Fibroblast of the aortic adventitia (primary cell): ENCODE measurements around the gene KCNA5. TPM values are rescaled to one million over a fixed set of nuclear protein-coding genes. Genes with fewer than 3 reads are reported as not detected.

Experiments
- DNase-seq: peaks from one replicate; pipeline ENCODE4 v3.0.0-alpha.2; 2010; ENCODE audit warnings: low read depth
- H3K4me3 ChIP-seq: 2 replicates; pipeline ENCODE4 v1.5.1; 2011; ENCODE audit warnings: low read depth, mild to moderate bottlenecking, control low read depth, low read length, moderate library complexity
- total RNA-seq: library from RNA; depleted of rRNA; stranded (reverse); fragments of >200 nt; gene quantifications from 2 replicates; pipeline ENCODE4 v1.2.3, GENCODE V29; 2012; ENCODE audit warnings: low replicate concordance
- TF ChIP-seq, protein P1 (sequence below): IDR thresholded peaks from 2 replicates; pipeline ENCODE4 v1.5.1; 2011; ENCODE audit warnings: mild to moderate bottlenecking, low read length, control low read depth, inconsistent platforms; ENCODE audit not compliant: insufficient read depth

KCNA5 gene
- total RNA-seq, 1 donor, result not detected

DNA sequence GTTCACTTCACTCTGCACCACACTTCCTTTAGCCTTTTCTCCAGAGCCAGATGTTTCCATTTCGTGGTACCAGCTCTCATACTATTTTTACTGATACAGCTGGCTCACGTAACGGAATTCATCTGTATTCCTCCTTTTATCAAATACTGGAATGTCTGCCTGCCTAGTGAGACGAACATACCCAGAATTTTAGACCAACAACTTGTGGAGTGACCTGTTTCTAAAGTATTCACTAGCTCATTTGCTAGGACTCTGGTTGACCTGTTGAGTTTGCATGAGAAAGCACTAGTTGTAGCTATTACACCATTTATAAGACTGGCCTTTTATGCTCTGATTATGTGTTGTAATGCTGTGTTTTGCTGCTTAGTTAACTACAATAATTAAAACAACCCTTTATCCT is 22.6 kb downstream of the KCNA5 start:
- no peak for DNase-seq
- TF ChIP-seq, protein P1, sequence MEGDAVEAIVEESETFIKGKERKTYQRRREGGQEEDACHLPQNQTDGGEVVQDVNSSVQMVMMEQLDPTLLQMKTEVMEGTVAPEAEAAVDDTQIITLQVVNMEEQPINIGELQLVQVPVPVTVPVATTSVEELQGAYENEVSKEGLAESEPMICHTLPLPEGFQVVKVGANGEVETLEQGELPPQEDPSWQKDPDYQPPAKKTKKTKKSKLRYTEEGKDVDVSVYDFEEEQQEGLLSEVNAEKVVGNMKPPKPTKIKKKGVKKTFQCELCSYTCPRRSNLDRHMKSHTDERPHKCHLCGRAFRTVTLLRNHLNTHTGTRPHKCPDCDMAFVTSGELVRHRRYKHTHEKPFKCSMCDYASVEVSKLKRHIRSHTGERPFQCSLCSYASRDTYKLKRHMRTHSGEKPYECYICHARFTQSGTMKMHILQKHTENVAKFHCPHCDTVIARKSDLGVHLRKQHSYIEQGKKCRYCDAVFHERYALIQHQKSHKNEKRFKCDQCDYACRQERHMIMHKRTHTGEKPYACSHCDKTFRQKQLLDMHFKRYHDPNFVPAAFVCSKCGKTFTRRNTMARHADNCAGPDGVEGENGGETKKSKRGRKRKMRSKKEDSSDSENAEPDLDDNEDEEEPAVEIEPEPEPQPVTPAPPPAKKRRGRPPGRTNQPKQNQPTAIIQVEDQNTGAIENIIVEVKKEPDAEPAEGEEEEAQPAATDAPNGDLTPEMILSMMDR, result no peak
- H3K4me3 ChIP-seq, result no peak overlapping the region

DNA sequence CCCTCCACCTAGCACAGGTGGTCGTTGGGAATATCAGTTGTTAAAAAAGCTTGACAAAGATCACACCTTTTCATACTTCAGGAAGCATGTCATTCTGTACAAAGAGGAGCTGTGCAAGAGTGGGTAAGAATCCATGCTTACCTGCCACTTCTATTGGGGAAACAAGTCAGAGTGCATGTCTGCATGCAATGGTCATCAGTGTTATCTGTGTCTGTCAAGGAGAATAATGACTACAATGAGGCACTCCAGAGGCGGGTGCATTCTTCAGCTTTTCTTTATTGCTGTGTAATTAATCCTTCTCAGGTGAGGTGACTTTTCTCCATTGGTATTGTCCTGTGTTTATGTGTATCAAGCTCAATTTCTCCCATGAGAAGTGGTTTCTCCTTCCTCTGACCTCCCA is 24.4 kb downstream of the KCNA5 start:
- no peak overlapping the region for H3K4me3 ChIP-seq
- no peak for DNase-seq
- TF ChIP-seq, protein P1, result no peak

DNA sequence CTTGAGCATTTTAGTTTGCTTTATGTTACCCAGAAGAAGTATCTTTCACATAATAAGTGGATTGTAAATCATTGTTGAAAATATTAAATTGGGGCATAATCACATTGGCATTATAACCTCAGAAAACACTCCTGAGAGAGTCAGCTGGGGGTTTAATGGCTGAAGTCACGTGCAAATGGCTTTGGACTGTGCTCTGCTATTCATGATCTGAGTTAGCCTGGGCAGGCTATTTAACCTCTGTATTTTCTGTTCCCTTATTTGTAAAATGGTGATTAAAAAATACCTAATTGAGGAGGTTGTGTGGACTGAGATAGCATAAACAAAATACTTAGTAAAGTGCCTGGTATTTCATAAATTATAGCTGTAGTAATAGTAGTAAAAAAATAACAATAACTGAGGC is 24.9 kb downstream of the KCNA5 start:
- no peak overlapping the region for H3K4me3 ChIP-seq
- TF ChIP-seq, protein P1, result no peak
- no peak for DNase-seq

DNA sequence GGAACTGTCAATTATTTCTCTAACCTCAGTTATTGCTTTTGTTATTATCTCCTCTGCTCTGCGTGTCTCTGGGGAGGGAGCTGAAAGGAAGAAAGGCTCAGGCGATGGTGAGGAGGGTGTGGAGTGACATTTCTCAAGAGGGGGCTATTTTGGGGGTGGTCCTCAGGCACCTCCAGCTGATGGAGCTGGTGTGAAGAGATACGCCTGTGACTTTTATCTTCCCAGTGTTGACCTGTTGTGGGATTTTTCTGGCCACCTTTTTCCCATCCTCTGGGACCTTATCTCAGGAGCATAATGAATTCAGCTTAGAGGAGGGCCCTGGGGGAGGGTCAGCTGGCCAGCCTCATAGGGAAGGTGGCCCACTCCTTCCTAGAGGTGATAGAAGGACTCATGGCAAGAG is 26.4 kb downstream of the KCNA5 start:
- TF ChIP-seq, protein P1, result no peak
- no peak for DNase-seq
- H3K4me3 ChIP-seq, result no peak overlapping the region

DNA sequence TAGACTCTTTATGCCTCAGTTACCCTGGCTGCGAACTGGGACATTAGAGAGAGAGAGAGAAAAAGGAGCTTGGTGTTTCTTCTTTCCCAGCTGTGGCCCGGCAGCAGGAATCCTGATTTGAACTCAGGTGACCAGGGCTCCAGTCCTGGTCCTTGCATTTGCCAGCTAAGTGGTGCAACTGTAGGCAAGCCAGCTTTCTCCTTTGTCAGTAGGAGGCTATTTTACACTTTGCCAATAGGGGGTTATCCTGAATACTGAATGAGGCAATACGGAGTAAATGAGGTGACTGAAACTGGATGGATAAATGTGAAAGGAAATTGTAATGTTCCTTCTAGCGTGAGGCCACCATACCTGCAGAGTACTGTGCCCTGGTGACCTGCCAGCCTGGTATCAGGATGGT is 27.8 kb downstream of the KCNA5 start:
- no peak for DNase-seq
- no peak overlapping the region for H3K4me3 ChIP-seq
- TF ChIP-seq, protein P1, result no peak

DNA sequence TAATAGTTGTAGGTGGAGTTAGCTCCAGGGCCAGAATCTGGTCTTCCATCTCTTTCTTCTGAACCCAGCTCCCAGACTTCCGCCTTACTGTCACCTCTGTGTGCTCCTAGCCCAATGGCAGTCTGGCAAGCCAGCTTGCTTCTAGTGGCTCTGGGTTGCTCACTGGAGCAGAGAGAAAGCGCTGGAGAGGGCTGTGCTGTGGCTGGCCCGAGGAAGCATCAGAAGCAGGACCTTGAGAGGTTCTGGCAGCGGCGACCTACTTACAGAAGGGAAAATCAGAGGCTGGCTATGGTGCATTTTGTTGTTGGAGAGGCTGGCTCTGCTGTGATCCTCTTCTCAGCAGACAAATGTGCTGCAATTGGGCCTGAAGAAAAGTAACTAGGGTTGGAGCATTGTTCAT is 28.6 kb downstream of the KCNA5 start:
- no peak for DNase-seq
- H3K4me3 ChIP-seq, result no peak overlapping the region
- TF ChIP-seq, protein P1, result no peak

DNA sequence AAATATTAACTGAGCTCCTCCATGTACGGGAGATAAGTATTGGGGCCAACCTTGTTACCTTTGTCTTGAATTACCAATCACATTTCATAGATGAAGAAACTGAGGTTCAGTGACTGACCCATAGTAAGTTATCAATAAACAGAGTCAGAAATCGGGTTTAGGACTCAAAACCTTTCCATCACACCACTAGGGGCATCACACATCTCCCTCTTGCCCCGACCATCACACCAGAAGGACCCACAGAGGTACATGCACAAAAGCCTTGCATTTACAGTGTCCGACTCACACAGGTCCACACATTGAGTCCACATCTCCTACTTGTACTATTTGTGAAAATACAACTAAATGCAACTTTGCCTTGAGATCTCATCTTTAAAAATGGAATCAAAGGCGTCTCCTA is 29.4 kb downstream of the KCNA5 start:
- TF ChIP-seq, protein P1, result no peak
- no peak for DNase-seq
- no peak overlapping the region for H3K4me3 ChIP-seq
